Endothelial cell (in vitro differentiated cells): ENCODE measurements around the gene PCLO. TPM values are rescaled to one million over a fixed set of nuclear protein-coding genes. Genes with fewer than 3 reads are reported as not detected.

ENCODE experiments used
- DNase-seq: peaks from one replicate; pipeline ENCODE4 v3.0.0; 2021; ENCODE audit warnings: low spot score
- H3K27ac Mint-ChIP-seq: one replicate; pipeline ENCODE4 v1.8.0; 2021; ENCODE audit warnings: mixed read lengths, inconsistent platforms; ENCODE audit not compliant: unreplicated experiment
- H3K27me3 Mint-ChIP-seq: one replicate; pipeline ENCODE4 v1.8.0; 2021; ENCODE audit warnings: mild to moderate bottlenecking, moderate library complexity, mixed read lengths, inconsistent platforms; ENCODE audit not compliant: unreplicated experiment
- H3K36me3 Mint-ChIP-seq: one replicate; pipeline ENCODE4 v1.8.0; 2021; ENCODE audit warnings: mild to moderate bottlenecking, low read depth, mixed read lengths, inconsistent platforms; ENCODE audit not compliant: unreplicated experiment
- H3K4me1 Mint-ChIP-seq: one replicate; pipeline ENCODE4 v1.8.0; 2021; ENCODE audit warnings: mild to moderate bottlenecking, mixed read lengths, inconsistent platforms; ENCODE audit not compliant: unreplicated experiment
- H3K4me3 Mint-ChIP-seq: one replicate; pipeline ENCODE4 v1.8.0; 2021; ENCODE audit warnings: mild to moderate bottlenecking, mixed read lengths, inconsistent platforms; ENCODE audit not compliant: unreplicated experiment
- H3K9me3 Mint-ChIP-seq: one replicate; pipeline ENCODE4 v1.8.0; 2021; ENCODE audit warnings: mixed read lengths, inconsistent platforms; ENCODE audit not compliant: unreplicated experiment
- total RNA-seq: library from RNA; stranded (reverse); fragmentation: NEBNext Ultra II Directional; extraction: Animal tissue kit (Norgen Biotek cat#: 25700); gene quantifications from one replicate; pipeline ENCODE4 v1.2.1, GENCODE V29; 2021; ENCODE audit not compliant: unreplicated experiment
- TF ChIP-seq, protein P1 (sequence below): fragments of 200-600 bp; sonication (generic); IDR thresholded peaks from one replicate; pipeline ENCODE4 v1.5.0; 2021; ENCODE audit warnings: antibody characterized with exemption; ENCODE audit not compliant: unreplicated experiment

PCLO gene
- total RNA-seq, 1 donor from 2014 or later, result 5.1 TPM

DNA sequence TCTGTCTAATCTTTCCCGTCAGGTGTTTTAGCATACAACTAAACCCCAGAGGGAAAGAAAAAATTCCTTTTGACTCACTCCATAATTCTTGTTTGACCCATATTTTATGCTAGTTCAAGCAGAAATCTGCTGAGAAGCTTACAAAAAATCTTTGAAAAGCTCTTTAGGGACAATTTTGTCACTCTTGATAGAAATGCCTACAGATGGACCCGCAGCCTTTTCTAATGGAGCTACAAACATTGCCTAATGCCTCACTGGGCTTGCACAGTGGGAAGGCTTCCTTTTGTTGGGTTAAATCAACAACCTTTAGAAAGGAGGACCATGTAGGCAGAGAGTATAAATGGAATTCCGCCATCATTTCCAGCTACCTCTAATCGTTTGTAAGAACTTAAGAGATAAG, 344.5 kb downstream of the PCLO start:
- DNase-seq, result no peak
- Mint-ChIP-seq H3K4me3 (no peak overlapping the region), H3K27ac (no peak overlapping the region), H3K9me3 (no peaks in the 10 kb centered on the region), H3K27me3 (no peaks in the 10 kb centered on the region), H3K4me1 (peaks cover 10% of the 10 kb centered on the region), H3K36me3 (no peaks in the 10 kb centered on the region)
- TF ChIP-seq, protein P1, sequence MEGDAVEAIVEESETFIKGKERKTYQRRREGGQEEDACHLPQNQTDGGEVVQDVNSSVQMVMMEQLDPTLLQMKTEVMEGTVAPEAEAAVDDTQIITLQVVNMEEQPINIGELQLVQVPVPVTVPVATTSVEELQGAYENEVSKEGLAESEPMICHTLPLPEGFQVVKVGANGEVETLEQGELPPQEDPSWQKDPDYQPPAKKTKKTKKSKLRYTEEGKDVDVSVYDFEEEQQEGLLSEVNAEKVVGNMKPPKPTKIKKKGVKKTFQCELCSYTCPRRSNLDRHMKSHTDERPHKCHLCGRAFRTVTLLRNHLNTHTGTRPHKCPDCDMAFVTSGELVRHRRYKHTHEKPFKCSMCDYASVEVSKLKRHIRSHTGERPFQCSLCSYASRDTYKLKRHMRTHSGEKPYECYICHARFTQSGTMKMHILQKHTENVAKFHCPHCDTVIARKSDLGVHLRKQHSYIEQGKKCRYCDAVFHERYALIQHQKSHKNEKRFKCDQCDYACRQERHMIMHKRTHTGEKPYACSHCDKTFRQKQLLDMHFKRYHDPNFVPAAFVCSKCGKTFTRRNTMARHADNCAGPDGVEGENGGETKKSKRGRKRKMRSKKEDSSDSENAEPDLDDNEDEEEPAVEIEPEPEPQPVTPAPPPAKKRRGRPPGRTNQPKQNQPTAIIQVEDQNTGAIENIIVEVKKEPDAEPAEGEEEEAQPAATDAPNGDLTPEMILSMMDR, result no peak

DNA sequence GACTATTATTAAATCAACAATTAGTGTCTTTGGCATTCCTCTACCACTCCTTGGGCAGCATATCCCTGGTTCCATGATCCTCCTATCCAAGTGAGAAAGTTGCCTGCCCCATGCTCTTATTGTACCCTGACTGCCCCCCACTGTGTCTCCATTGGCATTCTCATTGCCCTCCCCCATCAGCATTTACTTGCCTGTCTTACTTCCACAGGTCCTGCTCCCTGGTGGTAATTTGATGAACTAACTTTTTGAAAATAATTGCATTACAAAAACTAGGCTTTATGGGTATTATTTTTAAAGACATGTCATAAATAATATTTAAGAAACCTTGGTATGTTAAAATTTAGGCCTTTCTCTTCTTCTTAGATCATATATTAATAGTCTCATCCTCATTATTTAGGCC, 346.4 kb downstream of the PCLO start:
- Mint-ChIP-seq H3K4me3 (no peak overlapping the region), H3K27me3 (no peaks in the 10 kb centered on the region), H3K36me3 (no peaks in the 10 kb centered on the region), H3K27ac (no peak overlapping the region), H3K4me1 (no peaks in the 10 kb centered on the region), H3K9me3 (no peaks in the 10 kb centered on the region)
- DNase-seq, result no peak
- TF ChIP-seq, protein P1, result peak; percentile 43

DNA sequence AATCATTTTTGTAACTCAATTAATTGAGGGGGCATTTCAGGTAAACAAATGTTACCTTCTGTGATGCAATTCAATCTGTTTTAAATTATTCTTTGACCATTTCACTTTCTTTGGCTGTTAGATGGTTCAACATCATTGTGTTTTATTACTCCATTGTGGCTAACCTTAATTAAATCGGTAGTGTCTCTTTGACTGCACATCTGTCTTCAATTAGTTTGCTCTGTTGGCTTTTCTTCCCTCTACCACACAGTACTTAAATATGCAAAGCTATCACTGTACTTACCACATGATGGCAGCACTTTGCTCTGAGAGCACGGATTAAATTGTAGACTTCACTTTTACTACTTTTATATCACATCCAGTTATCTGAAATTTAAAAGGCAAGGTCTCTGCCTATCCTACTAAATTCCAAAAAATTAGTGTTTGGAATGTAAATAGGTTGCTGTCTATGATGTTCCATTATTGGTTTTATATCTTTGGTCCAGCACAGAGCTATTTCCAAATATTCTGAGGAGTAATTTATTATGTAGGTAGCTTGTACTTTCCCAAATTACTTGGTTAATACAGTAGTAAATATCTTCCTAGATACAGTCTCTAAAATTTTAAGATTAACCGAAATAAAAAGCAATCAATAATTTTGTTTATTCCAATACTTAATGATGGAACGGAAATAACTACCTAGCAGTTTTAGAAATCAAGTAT, 352.0 kb downstream of the PCLO start:
- Mint-ChIP-seq H3K4me3 (no peak overlapping the region), H3K27ac (no peak overlapping the region), H3K9me3 (no peaks in the 10 kb centered on the region), H3K36me3 (no peaks in the 10 kb centered on the region), H3K27me3 (no peaks in the 10 kb centered on the region), H3K4me1 (no peaks in the 10 kb centered on the region)
- DNase-seq, result peak; percentile 18
- TF ChIP-seq, protein P1, result peak; percentile 62

DNA sequence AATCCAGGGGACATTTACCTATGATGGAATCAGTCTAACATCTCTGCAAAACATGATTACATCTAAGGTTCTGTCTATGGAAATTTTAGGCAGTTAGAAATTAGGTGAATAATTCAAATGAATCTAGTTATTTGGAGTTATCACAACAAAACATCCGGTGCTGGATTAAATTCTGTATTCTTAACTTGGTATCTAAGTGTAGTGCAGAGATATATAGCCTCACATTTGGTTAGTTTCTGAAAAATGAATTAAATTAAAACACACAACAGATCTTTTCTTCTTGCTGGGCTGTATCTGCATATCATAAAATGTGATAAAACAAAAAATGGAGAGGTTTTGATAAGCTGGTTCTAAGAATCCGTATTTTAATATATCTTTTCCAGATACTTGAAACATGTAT, 354.1 kb downstream of the PCLO start:
- Mint-ChIP-seq H3K36me3 (no peaks in the 10 kb centered on the region), H3K4me3 (no peak overlapping the region), H3K9me3 (no peaks in the 10 kb centered on the region), H3K27me3 (no peaks in the 10 kb centered on the region), H3K4me1 (peaks cover 3% of the 10 kb centered on the region), H3K27ac (no peak overlapping the region)
- TF ChIP-seq, protein P1, result no peak
- no peak for DNase-seq

DNA sequence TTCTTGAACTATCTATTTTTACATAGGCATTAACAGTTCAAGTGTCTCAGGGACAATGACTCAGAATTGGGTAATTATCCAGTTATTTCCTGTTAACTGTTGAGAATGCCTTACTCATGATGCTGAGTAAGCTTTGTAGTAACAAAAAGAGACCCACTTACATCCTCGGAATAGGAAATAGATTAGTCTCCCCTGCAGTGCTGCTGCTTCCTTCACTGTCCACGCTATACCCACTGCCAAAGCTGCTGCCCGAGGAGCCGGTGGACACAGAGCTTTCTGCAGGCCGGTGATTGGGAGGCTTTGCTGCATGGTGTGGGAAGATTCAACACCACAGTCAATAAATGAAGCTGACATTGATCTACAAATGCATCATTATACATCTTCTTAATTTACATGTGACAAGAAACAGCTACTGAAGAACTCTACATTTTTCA, 357.1 kb downstream of the PCLO start:
- TF ChIP-seq, protein P1, result no peak
- Mint-ChIP-seq H3K27ac (no peak overlapping the region), H3K4me1 (peaks cover 3% of the 10 kb centered on the region), H3K4me3 (no peak overlapping the region), H3K36me3 (no peaks in the 10 kb centered on the region), H3K9me3 (no peaks in the 10 kb centered on the region), H3K27me3 (no peaks in the 10 kb centered on the region)
- DNase-seq, result no peak
